ENCODE data around the gene TRPM8. TPM values are rescaled to one million over a fixed set of nuclear protein-coding genes. Genes with fewer than 3 reads are reported as not detected.

TRPM8 gene
- total RNA-seq, 4 donors from 2014 or later, result not detected

DNA sequence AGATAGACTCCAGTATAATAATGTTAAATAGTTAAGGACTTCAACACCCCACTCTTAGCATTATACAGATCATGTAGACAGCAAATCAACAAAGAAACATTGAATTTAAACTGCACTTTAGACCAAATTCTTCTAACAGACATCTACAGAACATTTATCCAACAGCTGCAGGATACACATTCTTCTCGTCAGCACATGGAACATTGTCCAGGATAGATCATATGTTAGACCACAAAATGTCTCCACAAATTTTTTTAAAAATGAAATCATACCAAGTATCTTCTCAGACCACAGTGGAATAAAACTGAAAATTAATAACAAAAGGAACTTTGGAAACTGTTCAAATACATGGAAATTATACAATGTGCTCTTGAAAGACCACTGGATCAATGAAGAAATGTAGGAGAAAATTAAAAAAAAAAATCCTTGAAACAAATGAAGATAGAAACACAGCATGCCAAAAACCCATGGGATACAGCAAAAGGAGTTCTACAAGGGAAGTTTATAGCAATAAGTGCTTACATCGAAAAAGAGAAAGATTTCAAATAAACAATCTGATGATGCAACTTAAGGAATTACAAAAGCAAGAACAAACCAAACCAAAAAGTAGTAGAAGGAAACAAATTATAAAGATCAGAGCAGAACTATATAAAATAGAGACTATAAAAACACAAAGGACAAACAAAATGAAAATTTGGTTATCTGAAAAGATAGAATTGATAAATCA is 121.1 kb downstream of the TRPM8 start:
- Histone ChIP-seq H3K4me1 (no peaks in the 10 kb centered on the region), H3K9me3 (peaks cover 0 to 38% (median 0%) of the 10 kb centered on the region in 3 donors), H3K4me3 (no peak overlapping the region), H3K27me3 (peaks cover 15% of the 10 kb centered on the region), H3K36me3 (no peaks in the 10 kb centered on the region), H3K27ac (no peak overlapping the region)
- ATAC-seq, result no peak
- 54 to 100% methylated on average over 1 to 2 of the region's 2 CpGs for WGBS, 2 donors (ENCODE audit: low coverage in 1 of 2)
- TF ChIP-seq CTCF (IDR thresholded peaks at IDR 0.05) (no peak), EP300 (IDR thresholded peaks at IDR 0.05) (no peak), POLR2AphosphoS5 (IDR thresholded peaks at IDR 0.05) (no peak), POLR2A (IDR thresholded peaks at IDR 0.05) (no peak)

GRCh38 chr2:234044157-234044556 is 127.0 kb downstream of the TRPM8 start:
- no peak for ATAC-seq
- Histone ChIP-seq H3K27ac (no peak overlapping the region), H3K4me3 (no peak overlapping the region), H3K36me3 (no peaks in the 10 kb centered on the region), H3K27me3 (no peaks in the 10 kb centered on the region), H3K9me3 (no peaks in the 10 kb centered on the region), H3K4me1 (no peaks in the 10 kb centered on the region)
- WGBS, 2 donors (ENCODE audit: low coverage in 1 of 2), result 6 to 13% methylated on average over 1 of the region's 1 CpG
- TF ChIP-seq POLR2A (IDR thresholded peaks at IDR 0.05), result no peak
- no peak for TF ChIP-seq EP300 (IDR thresholded peaks at IDR 0.05)
- TF ChIP-seq CTCF (IDR thresholded peaks at IDR 0.05), result no peak
- TF ChIP-seq POLR2AphosphoS5 (IDR thresholded peaks at IDR 0.05), result no peak

DNA sequence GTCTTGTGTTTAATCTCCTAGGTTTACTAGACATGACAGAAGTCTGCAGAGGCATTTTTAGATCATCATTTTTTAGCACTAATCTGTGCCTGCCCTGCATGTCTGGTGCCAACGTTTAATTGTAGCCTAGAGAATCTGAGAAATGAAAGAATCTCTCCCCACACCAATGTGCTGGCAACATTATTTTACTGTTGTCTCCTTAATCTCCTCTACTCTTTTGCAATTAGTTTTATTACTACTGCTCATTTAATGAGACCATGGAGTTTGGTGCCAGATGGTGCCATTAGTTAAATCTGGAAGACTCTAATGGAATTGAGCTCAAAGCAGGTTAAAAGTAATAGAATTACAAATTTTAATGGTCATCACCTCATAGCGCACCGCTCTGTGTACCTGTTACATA is 129.3 kb downstream of the TRPM8 start:
- Histone ChIP-seq H3K9me3 (no peaks in the 10 kb centered on the region), H3K4me3 (no peak overlapping the region), H3K27me3 (no peaks in the 10 kb centered on the region), H3K4me1 (no peaks in the 10 kb centered on the region), H3K27ac (no peak overlapping the region), H3K36me3 (no peaks in the 10 kb centered on the region)
- no peak for ATAC-seq
- WGBS, 2 donors (ENCODE audit: low coverage in 1 of 2), result 78 to 79% methylated on average over 3 of the region's 3 CpGs
- TF ChIP-seq EP300 (IDR thresholded peaks at IDR 0.05) (no peak), POLR2A (IDR thresholded peaks at IDR 0.05) (no peak), POLR2AphosphoS5 (IDR thresholded peaks at IDR 0.05) (no peak), CTCF (IDR thresholded peaks at IDR 0.05) (no peak)

DNA sequence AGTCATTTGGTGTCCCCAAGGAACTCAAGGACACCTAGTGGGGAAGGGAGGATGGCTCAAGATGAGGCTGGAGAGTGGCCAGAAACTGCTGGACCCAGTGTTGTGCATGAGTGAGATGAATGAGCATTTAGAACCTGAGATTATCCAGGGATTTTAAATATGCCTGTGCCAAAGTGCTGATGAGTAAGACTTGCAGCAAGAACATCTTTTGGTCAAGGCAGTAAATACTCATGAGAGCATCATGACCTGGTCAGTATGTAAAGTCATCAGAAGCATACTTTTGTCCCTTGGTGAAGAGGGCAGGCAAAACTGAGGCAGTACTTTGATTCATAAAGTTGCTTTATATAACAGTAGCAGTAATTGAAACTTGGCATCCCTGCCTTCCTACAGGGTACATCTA is 130.2 kb downstream of the TRPM8 start:
- Histone ChIP-seq H3K27ac (no peak overlapping the region), H3K9me3 (no peaks in the 10 kb centered on the region), H3K4me3 (no peak overlapping the region), H3K4me1 (no peaks in the 10 kb centered on the region), H3K36me3 (no peaks in the 10 kb centered on the region), H3K27me3 (no peaks in the 10 kb centered on the region)
- no peak for ATAC-seq
- TF ChIP-seq POLR2A (IDR thresholded peaks at IDR 0.05), result no peak

DNA sequence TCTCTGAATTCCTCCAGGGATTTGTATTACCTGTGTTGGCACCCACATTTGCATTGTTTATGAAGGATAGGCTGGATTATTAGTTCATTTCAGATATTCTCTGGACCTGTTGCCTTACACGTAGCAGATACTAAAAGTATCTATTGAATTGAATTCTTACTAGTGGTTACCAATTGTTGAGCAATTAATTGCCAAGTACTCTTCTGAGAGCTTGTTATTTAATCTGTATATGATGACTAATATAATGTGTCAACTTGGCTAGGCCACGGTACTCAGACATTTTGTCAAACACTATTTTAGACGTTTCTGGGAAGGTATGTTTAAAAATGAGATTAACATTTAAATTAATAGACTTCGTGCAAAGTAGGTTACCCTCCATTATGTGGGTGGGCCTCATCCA is 130.9 kb downstream of the TRPM8 start:
- ATAC-seq, result no peak
- TF ChIP-seq EP300 (IDR thresholded peaks at IDR 0.05) (no peak), CTCF (IDR thresholded peaks at IDR 0.05) (no peak), POLR2A (IDR thresholded peaks at IDR 0.05) (no peak), POLR2AphosphoS5 (IDR thresholded peaks at IDR 0.05) (no peak)
- Histone ChIP-seq H3K4me1 (no peaks in the 10 kb centered on the region), H3K27me3 (no peaks in the 10 kb centered on the region), H3K4me3 (no peak overlapping the region), H3K9me3 (no peaks in the 10 kb centered on the region), H3K36me3 (no peaks in the 10 kb centered on the region), H3K27ac (no peak overlapping the region)
- 45 to 65% methylated on average over 4 of the region's 4 CpGs for WGBS, 2 donors (ENCODE audit: low coverage in 1 of 2)
